HG03558 (cell line): Measurements from ENCODE around the gene FOXO1.
A peak's percentile ranks its signal among the peaks of the same experiment; 100 is the strongest.
"Not testable (repeated sequence)": the region's sequence is repeated elsewhere in the genome, so short reads cannot be mapped to it uniquely, and the experiment has no call there.

Source experiments
- ATAC-seq: cut with Tn5 transposase; IDR thresholded peaks from one replicate; pipeline ENCODE4 v1.9.1; 2021; ENCODE audit warnings: moderate number of reproducible peaks; ENCODE audit not compliant: unreplicated experiment; ENCODE audit errors: extremely low read depth

The FOXO1 gene

GRCh38 chr13:40666933-40667621 lies 636 bp upstream of the FOXO1 start:
- no peak for ATAC-seq

GRCh38 chr13:40665126-40666044 lies 1.1 kb downstream of the FOXO1 start:
- ATAC-seq = no peak

- ATAC-seq = no peak
Measured at GRCh38 chr13:40664350-40665125, 1.9 kb downstream of the FOXO1 start.

GRCh38 chr13:40664100-40664349 lies 2.4 kb downstream of the FOXO1 start:
- not testable (repeated sequence) for ATAC-seq

- ATAC-seq = peak; percentile 35
Measured at GRCh38 chr13:40662866-40663265, 3.6 kb downstream of the FOXO1 start.

GRCh38 chr13:40661875-40662665 lies 4.4 kb downstream of the FOXO1 start:
- ATAC-seq = no peak

- ATAC-seq = no peak
Measured at GRCh38 chr13:40660692-40661091, 5.7 kb downstream of the FOXO1 start.

GRCh38 chr13:40660141-40660664 lies 6.2 kb downstream of the FOXO1 start:
- ATAC-seq = no peak

GRCh38 chr13:40657951-40658350 lies 8.5 kb downstream of the FOXO1 start:
- ATAC-seq = no peak

GRCh38 chr13:40657307-40657706 lies 9.1 kb downstream of the FOXO1 start:
- ATAC-seq = no peak

GRCh38 chr13:40656358-40656757 lies 10.1 kb downstream of the FOXO1 start:
- no peak for ATAC-seq

GRCh38 chr13:40653527-40654318 lies 12.7 kb downstream of the FOXO1 start:
- ATAC-seq = no peak

GRCh38 chr13:40652588-40652940 lies 13.9 kb downstream of the FOXO1 start:
- ATAC-seq = peak; percentile 19

GRCh38 chr13:40651866-40652587 lies 14.4 kb downstream of the FOXO1 start:
- ATAC-seq = peak; percentile 34

GRCh38 chr13:40648841-40649240 lies 17.6 kb downstream of the FOXO1 start:
- no peak for ATAC-seq

GRCh38 chr13:40648040-40648439 lies 18.4 kb downstream of the FOXO1 start:
- ATAC-seq = no peak

GRCh38 chr13:40644838-40645604 lies 21.4 kb downstream of the FOXO1 start:
- ATAC-seq = no peak
